Measurements from ENCODE around the gene RPL36. TPM values are rescaled to one million over a fixed set of nuclear protein-coding genes. Genes with fewer than 3 reads are reported as not detected.
"Not testable (repeated sequence)": the region's sequence is repeated elsewhere in the genome, so short reads cannot be mapped to it uniquely, and the experiment has no call there.

The RPL36 gene
- total RNA-seq, 4 donors from 2014 or later: 329 to 784 (median 462) TPM

GRCh38 chr19:5727453-5728050, 37.5 kb downstream of the RPL36 start:
- no peaks in the 10 kb centered on the region for H3K4me1 ChIP-seq
- no peaks in the 10 kb centered on the region for H3K36me3 ChIP-seq
- H3K9me3 ChIP-seq: peaks cover 0 to 17% (median 0%) of the 10 kb centered on the region in 3 donors
- in situ Hi-C loops (cut with MboI; ENCODE audit: low sequenced_read_pairs in 4 of 4): no loop called here
- H3K27ac ChIP-seq: no peak overlapping the region
- intact Hi-C loops (cut with DNase I; ENCODE audit: low total_unique reads): no loop called here
- no peak for ATAC-seq
- TF ChIP-seq CTCF (IDR thresholded peaks at IDR 0.05 in 4 of 5, conservative IDR thresholded peaks at IDR 0.05 in 1 of 5) (no peak), POLR2A (IDR thresholded peaks at IDR 0.05) (no peak)
- peaks cover 0 to 8% (median 0%) of the 10 kb centered on the region in 3 donors for H3K27me3 ChIP-seq
- DNase-seq: no peak
- no peak overlapping the region for H3K4me3 ChIP-seq

GRCh38 chr19:5733172-5733571, 43.1 kb downstream of the RPL36 start:
- peaks cover 0 to 17% (median 0%) of the 10 kb centered on the region in 3 donors for H3K9me3 ChIP-seq
- ATAC-seq; intact Hi-C loops (cut with DNase I; ENCODE audit: low total_unique reads); H3K36me3 ChIP-seq; H3K27me3 ChIP-seq; in situ Hi-C loops (cut with MboI; ENCODE audit: low sequenced_read_pairs in 4 of 4); DNase-seq; H3K4me3 ChIP-seq; H3K4me1 ChIP-seq; H3K27ac ChIP-seq: not testable (repeated sequence)

- no peak for TF ChIP-seq POLR2A (IDR thresholded peaks at IDR 0.05)
- no peak for TF ChIP-seq CTCF (IDR thresholded peaks at IDR 0.05 in 4 of 5, conservative IDR thresholded peaks at IDR 0.05 in 1 of 5)
- no peak for ATAC-seq
- intact Hi-C loops (cut with DNase I; ENCODE audit: low total_unique reads): no loop called here
Measured at GRCh38 chr19:5738423-5738822, 48.3 kb downstream of the RPL36 start.

More at GRCh38 chr19:5738423-5738822, 48.3 kb downstream of the RPL36 start:
- H3K4me1 ChIP-seq: no peaks in the 10 kb centered on the region
- DNase-seq: no peak
- H3K27me3 ChIP-seq: no peaks in the 10 kb centered on the region
- H3K9me3 ChIP-seq: no peaks in the 10 kb centered on the region
- in situ Hi-C loops (cut with MboI; ENCODE audit: low sequenced_read_pairs in 4 of 4): no loop called here
- no peak overlapping the region for H3K27ac ChIP-seq
- no peaks in the 10 kb centered on the region for H3K36me3 ChIP-seq
- H3K4me3 ChIP-seq: no peak overlapping the region

Other genes starting within 250 kb of the RPL36 start
- gene ZNRF4, start 234.9 kb upstream of the RPL36 start, total RNA-seq: not detected
- under 1 TPM in 1 of 4 donors, not detected in 3; 0.10 TPM for gene TINCR, start 122.3 kb upstream of the RPL36 start, total RNA-seq
- 10 to 100 TPM; 13.7 to 19.8 (median 18.4) TPM for gene SAFB2, start 67.5 kb upstream of the RPL36 start, total RNA-seq
- gene SAFB, start 67.2 kb upstream of the RPL36 start, total RNA-seq: 10 to 100 TPM; 29.8 to 60.0 (median 56.1) TPM
- gene MICOS13, start 9.8 kb upstream of the RPL36 start, total RNA-seq: 100 to 1,000 TPM in 1 of 4 donors, 10 to 100 TPM in 3; 45.7 to 122 (median 74.8) TPM
- gene HSD11B1L, start 9.3 kb upstream of the RPL36 start, total RNA-seq: 10 to 100 TPM in 3 of 4 donors, 1 to 10 TPM in 1; 5.8 to 33.2 (median 21.5) TPM
- 10 to 100 TPM; 33.1 to 77.7 (median 70.4) TPM for gene LONP1, start 29.9 kb downstream of the RPL36 start, total RNA-seq
- gene CATSPERD, start 30.3 kb downstream of the RPL36 start, total RNA-seq: not detected
- gene PRR22, start 94.5 kb downstream of the RPL36 start, total RNA-seq: 1 to 10 TPM in 1 of 4 donors, under 1 TPM in 1, not detected in 2; 0.24 to 1.0 TPM
- gene DUS3L, start 100.9 kb downstream of the RPL36 start, total RNA-seq: 10 to 100 TPM; 19.5 to 45.9 (median 25.0) TPM
- not detected for gene NRTN, start 114.8 kb downstream of the RPL36 start, total RNA-seq
- gene FUT6, start 149.4 kb downstream of the RPL36 start, total RNA-seq: under 1 TPM in 1 of 4 donors, not detected in 3; 0.29 TPM
- under 1 TPM in 1 of 4 donors, not detected in 3; 0.32 TPM for gene FUT3, start 161.2 kb downstream of the RPL36 start, total RNA-seq
- not detected for gene FUT5, start 180.2 kb downstream of the RPL36 start, total RNA-seq
- gene NDUFA11, start 213.5 kb downstream of the RPL36 start, total RNA-seq: 100 to 1,000 TPM; 190 to 349 (median 221) TPM
- gene VMAC, start 214.6 kb downstream of the RPL36 start, total RNA-seq: 1 to 10 TPM in 3 of 4 donors, under 1 TPM in 1; 0.46 to 3.0 (median 2.1) TPM
- gene CAPS, start 224.0 kb downstream of the RPL36 start, total RNA-seq: 1 to 10 TPM; 1.2 to 2.4 (median 2.0) TPM

Measured in gastrocnemius medialis (tissue), 4 donors.